Testis (tissue), 3 donors: ENCODE data around the gene ZHX3. TPM values are rescaled to one million over a fixed set of nuclear protein-coding genes. Genes with fewer than 3 reads are reported as not detected.
"Not testable (repeated sequence)": the region's sequence is repeated elsewhere in the genome, so short reads cannot be mapped to it uniquely, and the experiment has no call there.

Source experiments
- DNase-seq: peaks from one replicate; pipeline ENCODE4 v3.0.0-alpha.2; 2019
- H3K27ac ChIP-seq, 2 donors: fragments of 200-600 bp; sonication (generic); one replicate each; pipeline ENCODE4 v1.5.1; 2019
- H3K27me3 ChIP-seq: fragments of 200-600 bp; sonication (generic); one replicate; pipeline ENCODE4 v1.5.1; 2019
- H3K36me3 ChIP-seq: fragments of 200-600 bp; sonication (generic); one replicate; pipeline ENCODE4 v1.5.1; 2017; ENCODE audit warnings: low read depth; ENCODE audit errors: missing control alignments
- H3K4me1 ChIP-seq: fragments of 200-600 bp; sonication (generic); one replicate; pipeline ENCODE4 v1.5.1; 2019
- H3K4me3 ChIP-seq, 2 donors: fragments of 200-600 bp; sonication (generic); one replicate each; pipeline ENCODE4 v1.5.1; 2017 to 2019
- H3K9me3 ChIP-seq: fragments of 200-600 bp; sonication (generic); one replicate; pipeline ENCODE4 v1.5.1; 2017
- CTCF ChIP-seq, 3 experiments: fragments of 450-650 bp in 2 of 3; fragments of 200-600 bp in 1 of 3; sonication (generic) in 1 of 3; IDR thresholded peaks; one replicate each; pipeline ENCODE4 v1.5.1; 2016 to 2019; ENCODE audit warnings: antibody characterized with exemption in 3 of 3, mild to moderate bottlenecking in 2 of 3, moderate library complexity in 1 of 3
- POLR2A ChIP-seq: fragments of 450-650 bp; IDR thresholded peaks from one replicate; pipeline ENCODE4 v1.6.1; 2017; ENCODE audit warnings: antibody characterized with exemption, mild to moderate bottlenecking, moderate library complexity
- WGBS, 2 donors: methylation state at CpG; one replicate each; pipeline ENCODE4 v1.1.5; 2018; 5-methylcytosine and 5-hydroxymethylcytosine counted together
- intact Hi-C: fragments of 100-400 bp; cut with DNase I; formaldehyde crosslinking; loops from one replicate; pipeline ENCODE4 v1.15.1; 2023; ENCODE audit warnings: low total_unique reads
- polyA plus RNA-seq: library from polyadenylated mRNA; stranded (reverse); fragments of 350-450 nt; fragmentation: Illumina TruSeq; extraction: RNeasy Lipid Tissue Mini Kit (QIAGEN cat#74804); gene quantifications from one replicate; pipeline ENCODE4 v1.2.3, GENCODE V29; 2014; ENCODE audit warnings: low read depth, low replicate concordance; ENCODE audit not compliant: insufficient read depth
- total RNA-seq, 2 donors: library from RNA; depleted of rRNA; stranded (reverse); fragments of >200 nt; gene quantifications; one replicate each; pipeline ENCODE4 v1.2.3, GENCODE V29; 2016

The ZHX3 gene
- total and polyA plus RNA-seq, 3 donors from 2014 or later, result 35.1 to 103 (median 55.7) TPM

GRCh38 chr20:41318271-41318649, 729 bp upstream of the ZHX3 start:
- Histone ChIP-seq H3K36me3 (no peaks in the 10 kb centered on the region), H3K4me3 (peak overlapping the region in 1 of 2 donors; percentile 34), H3K4me1 (peaks cover 21% of the 10 kb centered on the region), H3K9me3 (no peaks in the 10 kb centered on the region), H3K27me3 (no peaks in the 10 kb centered on the region), H3K27ac (peak overlapping the region in 1 of 2 donors; percentile 89)
- no peak for DNase-seq
- TF ChIP-seq CTCF (IDR thresholded peaks at IDR 0.05) (no peak), POLR2A (no peak)
- WGBS, 2 donors, result 45% methylated on average over 5 of the region's 5 CpGs
- intact Hi-C loops, result loop anchor here (5.0 kb wide), 1 partner anchor 71 kb away; no protein-coding TSS in a partner anchor

DNA sequence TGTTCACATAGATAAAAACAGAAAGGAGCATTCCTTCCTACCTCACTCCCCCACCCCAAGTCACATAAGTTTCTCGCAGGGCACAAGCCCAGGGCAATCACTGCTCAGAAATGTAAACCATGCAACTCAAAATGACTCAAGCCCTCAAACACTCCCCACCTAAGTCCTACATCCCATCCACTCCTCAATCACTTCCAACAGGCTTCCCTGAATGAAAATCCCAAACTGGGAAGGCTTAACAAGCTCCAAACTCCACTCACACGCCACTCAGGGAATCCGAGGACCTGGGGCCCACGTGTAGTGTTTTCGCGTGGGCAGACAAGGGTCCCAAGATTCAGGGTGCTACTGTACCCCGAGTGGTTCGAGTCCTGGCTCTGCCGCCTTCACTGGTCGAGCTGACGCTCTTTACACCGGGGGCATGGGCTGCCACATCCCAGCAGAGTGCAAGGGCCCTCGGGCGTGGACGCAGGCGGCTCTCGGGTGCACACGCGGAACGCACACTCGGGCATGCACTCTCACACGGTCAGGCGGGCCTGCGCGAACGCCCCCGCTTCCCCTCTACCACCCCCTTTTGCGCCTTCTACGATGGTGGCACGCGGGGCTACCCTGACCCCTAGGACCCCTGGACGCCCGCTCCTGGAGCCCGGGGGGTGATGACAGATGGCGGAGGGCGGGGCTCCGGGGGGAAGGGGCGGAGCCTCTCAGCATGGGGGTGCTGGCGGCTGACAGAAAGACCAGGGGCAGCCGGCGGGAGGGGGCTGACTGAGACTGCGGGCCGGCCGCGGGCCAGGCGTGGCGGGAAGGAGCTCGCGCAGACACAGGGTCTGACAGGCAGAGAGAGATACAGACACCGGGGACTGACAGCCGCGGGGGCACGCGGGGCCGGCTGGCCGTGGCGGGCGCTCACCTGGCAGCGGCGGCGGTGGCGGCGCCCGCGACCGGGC, 657 bp downstream of the ZHX3 start:
- DNase-seq, result peak; percentile 86
- H3K36me3 ChIP-seq, result no peaks in the 10 kb centered on the region
- H3K27me3 ChIP-seq, result no peaks in the 10 kb centered on the region
- TF ChIP-seq POLR2A, result no peak
- no peak for TF ChIP-seq CTCF (IDR thresholded peaks at IDR 0.05)
- peak overlapping the region; percentile 76 to 84 for H3K4me3 ChIP-seq
- intact Hi-C loops, result loop anchor here (5.0 kb wide), 1 partner anchor 70 kb away; no protein-coding TSS in a partner anchor
- H3K9me3 ChIP-seq, result no peaks in the 10 kb centered on the region
- 2% methylated on average over 6 to 61 of the region's 66 CpGs for WGBS, 2 donors
- peaks cover 21% of the 10 kb centered on the region for H3K4me1 ChIP-seq
- peak overlapping the region; percentile 74 to 89 for H3K27ac ChIP-seq

DNA sequence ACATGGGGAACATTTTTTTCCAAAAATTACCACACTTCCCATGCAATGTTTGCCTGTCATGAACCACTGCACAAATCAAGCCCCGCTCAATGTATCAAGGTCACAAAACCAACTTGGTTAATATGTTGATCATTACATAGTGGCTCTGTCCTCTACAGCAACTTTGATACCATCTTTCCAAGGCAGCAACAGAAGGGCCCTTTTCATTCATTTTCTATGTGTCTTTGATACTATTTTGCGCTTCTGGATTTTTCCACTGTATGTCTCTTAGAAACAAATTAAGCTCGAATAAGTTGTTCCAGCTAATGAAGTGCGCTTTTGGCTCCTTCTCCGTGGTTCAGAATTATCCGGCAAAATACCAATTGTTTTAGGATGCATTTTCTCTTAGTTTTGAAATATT, 1.5 kb downstream of the ZHX3 start:
- intact Hi-C loops, result loop anchor here (5.0 kb wide), 1 partner anchor 69 kb away; no protein-coding TSS in a partner anchor
- peak overlapping the region; percentile 74 to 89 for H3K27ac ChIP-seq
- peaks cover 21% of the 10 kb centered on the region for H3K4me1 ChIP-seq
- peak overlapping the region in 1 of 2 donors; percentile 76 for H3K4me3 ChIP-seq
- TF ChIP-seq POLR2A (no peak), CTCF (IDR thresholded peaks at IDR 0.05) (no peak)
- no peaks in the 10 kb centered on the region for H3K27me3 ChIP-seq
- H3K36me3 ChIP-seq, result no peaks in the 10 kb centered on the region
- 15% methylated on average over 6 of the region's 6 CpGs for WGBS, 2 donors
- no peak for DNase-seq
- H3K9me3 ChIP-seq, result no peaks in the 10 kb centered on the region

GRCh38 chr20:41314386-41314785, 3.1 kb downstream of the ZHX3 start:
- H3K27ac ChIP-seq, result peak overlapping the region in 1 of 2 donors; percentile 27
- intact Hi-C loops, result no loop called here
- H3K4me1 ChIP-seq, result peaks cover 21% of the 10 kb centered on the region
- TF ChIP-seq CTCF (IDR thresholded peaks at IDR 0.05) (no peak), POLR2A (no peak)
- H3K9me3 ChIP-seq, result no peaks in the 10 kb centered on the region
- no peak overlapping the region for H3K4me3 ChIP-seq
- no peak for DNase-seq
- 31 to 44% methylated on average over 2 of the region's 2 CpGs for WGBS, 2 donors
- H3K27me3 ChIP-seq, result no peaks in the 10 kb centered on the region
- H3K36me3 ChIP-seq, result no peaks in the 10 kb centered on the region

DNA sequence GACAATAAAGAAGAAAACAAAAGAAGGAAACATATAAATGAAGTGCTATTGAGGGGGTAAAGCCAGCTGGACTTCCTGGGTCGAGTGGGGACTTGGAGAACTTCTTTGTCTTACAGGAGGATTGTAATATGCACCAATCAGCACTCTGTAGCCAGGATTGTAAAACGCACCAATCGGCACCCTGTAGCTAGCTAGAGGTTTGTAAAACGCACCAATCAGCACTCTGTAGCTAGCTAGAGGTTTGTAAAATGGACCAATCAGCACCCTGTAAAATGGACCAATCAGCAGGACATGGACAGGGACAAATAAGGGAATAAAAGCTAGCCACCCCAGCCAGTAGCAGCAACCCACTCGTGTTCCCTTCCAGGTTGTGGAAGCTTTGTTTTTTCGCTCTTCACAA, 5.5 kb downstream of the ZHX3 start:
- H3K27ac ChIP-seq, H3K36me3 ChIP-seq, H3K4me3 ChIP-seq, H3K9me3 ChIP-seq, H3K27me3 ChIP-seq, intact Hi-C loops: not testable (repeated sequence)
- 84 to 89% methylated on average over 6 of the region's 6 CpGs for WGBS, 2 donors
- DNase-seq, result peak; percentile 40
- peaks cover 15% of the 10 kb centered on the region for H3K4me1 ChIP-seq
